A673 (cell line): ENCODE results near the gene SPATA13. TPM values are rescaled to one million over a fixed set of nuclear protein-coding genes. Genes with fewer than 3 reads are reported as not detected.

Experiments
- BruUV-seq: library from RNA; stranded (reverse); fragments of 400-500 nt; replicated peaks from 2 replicates; lab custom pipeline; 2021; lab: Mats Ljungman, UMichigan
- CTCF ChIA-PET: fragments of 300-600 bp; sonication (Branson Sonifier 250); formaldehyde crosslinking; loops from one replicate; lab custom pipeline; 2022; ENCODE audit warnings: antibody characterized with exemption; lab: Charles Lee
- POLR2A ChIA-PET: fragments of 300-600 bp; sonication (Branson Sonifier 250); formaldehyde crosslinking; loops from one replicate; lab custom pipeline; 2022; ENCODE audit warnings: antibody characterized with exemption; ENCODE audit not compliant: low non-redundant PET; lab: Charles Lee
- DNase-seq: peaks from one replicate; pipeline ENCODE4 v3.0.0-alpha.2; 2015; ENCODE audit warnings: low spot score
- H3K27ac ChIP-seq: fragments of 200-600 bp; sonication (generic); 2 replicates; pipeline ENCODE4 v1.5.1; 2016; ENCODE audit warnings: mixed run types, low read depth, mild to moderate bottlenecking, mixed read lengths, antibody characterized with exemption, low read length; ENCODE audit not compliant: poor library complexity, severe bottlenecking
- H3K27me3 ChIP-seq: fragments of 200-600 bp; sonication (generic); replicated peaks from 2 replicates; pipeline ENCODE4 v1.6.1; 2017; ENCODE audit warnings: mixed run types, low read depth, mild to moderate bottlenecking, mixed read lengths, antibody characterized with exemption, low read length; ENCODE audit not compliant: insufficient read depth, poor library complexity
- H3K36me3 ChIP-seq: fragments of 200-600 bp; sonication (generic); 2 replicates; pipeline ENCODE4 v1.6.1; 2016; ENCODE audit warnings: mixed run types, mild to moderate bottlenecking, mixed read lengths, antibody characterized with exemption, low read length; ENCODE audit not compliant: insufficient read depth, poor library complexity, severe bottlenecking
- H3K4me1 ChIP-seq: fragments of 200-600 bp; sonication (generic); 2 replicates; pipeline ENCODE4 v1.6.1; 2017; ENCODE audit warnings: mixed run types, mild to moderate bottlenecking, mixed read lengths, antibody characterized with exemption, low read length; ENCODE audit not compliant: insufficient read depth, poor library complexity, severe bottlenecking
- H3K4me3 ChIP-seq: fragments of 200-600 bp; sonication (generic); 2 replicates; pipeline ENCODE4 v1.5.1; 2016; ENCODE audit warnings: low read depth, mixed run types, mild to moderate bottlenecking, mixed read lengths, low read length; ENCODE audit not compliant: poor library complexity, severe bottlenecking
- H3K9me3 ChIP-seq: fragments of 200-600 bp; sonication (generic); 2 replicates; pipeline ENCODE4 v1.6.1; 2016; ENCODE audit warnings: mixed run types, low read depth, mild to moderate bottlenecking, mixed read lengths, antibody characterized with exemption, low read length; ENCODE audit not compliant: poor library complexity, severe bottlenecking
- CTCF ChIP-seq: fragments of 300-800, 200-600 bp; sonication (generic); conservative IDR thresholded peaks from 2 replicates; pipeline ENCODE4 v1.5.1; 2017; ENCODE audit warnings: low read depth, mild to moderate bottlenecking, antibody characterized with exemption, low read length, moderate library complexity, mixed read lengths
- EZH2 ChIP-seq: fragments of 200-600 bp; sonication (generic); IDR thresholded peaks from 2 replicates; pipeline ENCODE4 v1.6.1; 2017; ENCODE audit warnings: borderline replicate concordance, low read depth, mild to moderate bottlenecking, mixed read lengths, antibody characterized with exemption, low read length; ENCODE audit not compliant: poor library complexity, severe bottlenecking
- intact Hi-C: fragments of 100-400 bp; cut with micrococcal nuclease; formaldehyde crosslinking; loops from one replicate; pipeline ENCODE4 v1.10.0; 2022; ENCODE audit not compliant: unreplicated experiment
- total RNA-seq: library from RNA; stranded (reverse); gene quantifications from 2 replicates; pipeline ENCODE4 v1.2.3, GENCODE V29; 2021

SPATA13 gene
- total RNA-seq, 1 experiment from 2014 or later, result 58.2 TPM

GRCh38 chr13:24276861-24277260 lies 116.3 kb downstream of the SPATA13 start:
- ChIA-PET CTCF (no interaction called here), POLR2A (no interaction called here)
- H3K4me3 ChIP-seq, result no peak overlapping the region
- no peak for TF ChIP-seq EZH2
- TF ChIP-seq CTCF, result no peak
- DNase-seq, result peak; percentile 46
- intact Hi-C loops, result loop anchor here (5.0 kb wide), 1 partner anchor 895 kb away; the partner anchor contains the start of gene AMER2
- no peaks in the 10 kb centered on the region for H3K27me3 ChIP-seq
- no peaks in the 10 kb centered on the region for H3K9me3 ChIP-seq
- peaks cover 3% of the 10 kb centered on the region for H3K36me3 ChIP-seq
- peak overlapping the region; percentile 97 for H3K27ac ChIP-seq
- peaks cover 84% of the 10 kb centered on the region for H3K4me1 ChIP-seq
- BruUV-seq, result no TSS peak

- peak; percentile 62 for DNase-seq
- Histone ChIP-seq H3K4me3 (no peak overlapping the region), H3K36me3 (peaks cover 8% of the 10 kb centered on the region), H3K9me3 (no peaks in the 10 kb centered on the region), H3K4me1 (peaks cover 93% of the 10 kb centered on the region), H3K27ac (peak overlapping the region; percentile 97), H3K27me3 (no peaks in the 10 kb centered on the region)
- intact Hi-C loops, result loop anchor here (2.0 to 5.0 kb wide), 2 partner anchors 15 to 895 kb away; partner anchors contain the start of gene AMER2
- POLR2A ChIA-PET, result interaction anchor here (1.1 kb wide), 1 partner anchor 16 kb away, joined by 4 read pairs; no protein-coding TSS in a partner anchor
- TF ChIP-seq CTCF (no peak), EZH2 (no peak)
- CTCF ChIA-PET, result no interaction called here
- no TSS peak for BruUV-seq
These were observed 117.2 kb downstream of the SPATA13 start for GRCh38 chr13:24277761-24278160.

GRCh38 chr13:24279327-24280110 lies 119.0 kb downstream of the SPATA13 start:
- Histone ChIP-seq H3K9me3 (no peaks in the 10 kb centered on the region), H3K4me1 (peaks cover 86% of the 10 kb centered on the region), H3K27ac (peak overlapping the region; percentile 96), H3K36me3 (peaks cover 24% of the 10 kb centered on the region), H3K4me3 (no peak overlapping the region), H3K27me3 (no peaks in the 10 kb centered on the region)
- intact Hi-C loops, result loop anchor here (2.0 to 5.0 kb wide), 2 partner anchors 13 to 893 kb away; partner anchors contain the start of gene AMER2
- BruUV-seq, result TSS peak; percentile 23
- DNase-seq, result peak; percentile 50
- no peak for TF ChIP-seq EZH2
- TF ChIP-seq CTCF, result no peak
- ChIA-PET CTCF (no interaction called here), POLR2A (no interaction called here)
